K562 (cell line): ENCODE data around the gene BAZ2A. TPM values are rescaled to one million over a fixed set of nuclear protein-coding genes. Genes with fewer than 3 reads are reported as not detected.
A peak's percentile ranks its signal among the peaks of the same experiment; 100 is the strongest.

Experiments
- CBX1 ChIP-seq: sonication (generic); IDR thresholded peaks from 2 replicates; pipeline ENCODE4 v1.6.1; 2016; ENCODE audit warnings: antibody characterized with exemption, low read depth, mild to moderate bottlenecking
- CBX8 ChIP-seq: fragments of 200-600 bp; sonication (generic); IDR thresholded peaks from 2 replicates; pipeline ENCODE4 v1.6.1; 2012; ENCODE audit warnings: borderline replicate concordance, mixed run types, low read depth, mild to moderate bottlenecking, moderate library complexity, mixed read lengths, low read length, control low read depth, inconsistent platforms; ENCODE audit not compliant: poor library complexity, severe bottlenecking; ENCODE audit errors: extremely low read depth
- CREB1 ChIP-seq, 2 experiments: sonication (generic) in 1 of 2; formaldehyde crosslinking in 1 of 2; IDR thresholded peaks; 2 replicates each; pipeline versions ENCODE4 v1.6.1 to v1.8.0; 2012 to 2022; ENCODE audit warnings: inconsistent platforms in 1 of 2, mild to moderate bottlenecking in 1 of 2, missing genetic modification reagents in 1 of 2, moderate library complexity in 1 of 2
- HDAC1 ChIP-seq, 2 experiments: fragments of 450-650 bp; IDR thresholded peaks; 2 replicates each; pipeline ENCODE4 v1.6.1; 2016 to 2017; ENCODE audit warnings: inconsistent platforms in 1 of 2, mild to moderate bottlenecking in 1 of 2, moderate library complexity in 1 of 2
- HINFP ChIP-seq: fragments of 450-650 bp; conservative IDR thresholded peaks from 2 replicates; pipeline ENCODE4 v1.6.1; 2016; ENCODE audit warnings: missing genetic modification characterization, low read depth, mild to moderate bottlenecking, control low read depth, missing compliant biosample characterization
- KLF16 ChIP-seq: IDR thresholded peaks from 2 replicates; pipeline ENCODE4 v1.6.1; 2016; ENCODE audit warnings: antibody characterized with exemption
- MAZ ChIP-seq, 2 experiments: fragments of 450-650 bp in 1 of 2; sonication (generic) in 1 of 2; formaldehyde crosslinking; IDR thresholded peaks in 1 of 2; conservative IDR thresholded peaks in 1 of 2; 2 replicates each; pipeline versions ENCODE4 v1.4.0 to v1.5.0; 2020; ENCODE audit warnings: mild to moderate bottlenecking in 1 of 2, missing genetic modification reagents in 1 of 2
- MEF2A ChIP-seq: IDR thresholded peaks from 2 replicates; pipeline ENCODE4 v1.6.1; 2011; ENCODE audit warnings: low read depth, mild to moderate bottlenecking, low read length, moderate library complexity; ENCODE audit not compliant: control insufficient read depth
- RBM25 ChIP-seq: fragments of 200-400 bp; formaldehyde crosslinking; IDR thresholded peaks from 2 replicates; pipeline ENCODE4 v1.6.1; 2018; ENCODE audit warnings: low read length, low read depth, moderate library complexity; ENCODE audit not compliant: severe bottlenecking
- RBM34 ChIP-seq: fragments of 200-400 bp; formaldehyde crosslinking; IDR thresholded peaks from 2 replicates; pipeline ENCODE4 v1.6.1; 2018; ENCODE audit warnings: low read length, borderline replicate concordance; ENCODE audit not compliant: insufficient read depth
- SMAD1 ChIP-seq: fragments of 150-350 bp; IDR thresholded peaks from 2 replicates; pipeline ENCODE4 v1.6.1; 2014; ENCODE audit warnings: low read length, low read depth; ENCODE audit not compliant: partially characterized antibody
- SRSF3 ChIP-seq: fragments of 200-400 bp; formaldehyde crosslinking; IDR thresholded peaks from 2 replicates; pipeline ENCODE4 v1.6.1; 2016; ENCODE audit warnings: mild to moderate bottlenecking, low read length, moderate library complexity; ENCODE audit not compliant: insufficient read depth
- TEAD4 ChIP-seq, 2 experiments: sonication (generic) in 1 of 2; formaldehyde crosslinking in 1 of 2; IDR thresholded peaks; 2 replicates each; pipeline versions ENCODE4 v1.6.1 to v1.8.0; 2012 to 2022; ENCODE audit warnings: borderline replicate concordance in 1 of 2, inconsistent platforms in 1 of 2, low read length in 1 of 2, mild to moderate bottlenecking in 1 of 2, missing genetic modification reagents in 1 of 2
- U2AF2 ChIP-seq: fragments of 200-400 bp; formaldehyde crosslinking; optimal IDR thresholded peaks from 2 replicates; pipeline ENCODE3; 2017; ENCODE audit warnings: low read depth, mild to moderate bottlenecking, low read length
- ZBTB34 ChIP-seq: fragments of 250-450 bp; sonication (Bioruptor Pico); IDR thresholded peaks from 2 replicates; pipeline ENCODE4 v1.8.0; 2021; ENCODE audit warnings: mild to moderate bottlenecking, moderate library complexity
- ZNF212 ChIP-seq: fragments of 450-650 bp; formaldehyde crosslinking; IDR thresholded peaks from 2 replicates; pipeline ENCODE4 v1.4.0; 2020; ENCODE audit warnings: mild to moderate bottlenecking
- ZNF239 ChIP-seq: fragments of 250-450 bp; sonication (Bioruptor Pico); IDR thresholded peaks from 2 replicates; pipeline ENCODE4 v1.4.0; 2020; ENCODE audit warnings: mild to moderate bottlenecking
- ZNF449 ChIP-seq: fragments of 250-450 bp; sonication (Bioruptor Pico); IDR thresholded peaks from 2 replicates; pipeline ENCODE4 v1.8.0; 2022; ENCODE audit warnings: moderate library complexity, mild to moderate bottlenecking, inconsistent platforms
- polyA plus RNA-seq, 8 experiments: library from polyadenylated mRNA; depleted of rRNA in 4 of 8; stranded (reverse) in 5 of 8; unstranded in 3 of 8; fragments of >200 nt; fragmentation: Nextera tagmentation in 2 of 8; fragmentation: Illumina TruSeq in 1 of 8; extraction: Ambion mirVana in 2 of 8; extraction: Trizol in 1 of 8; gene quantifications; 2 replicates each; pipeline versions ENCODE4 v1.2.1 to v1.2.3, GENCODE V29; 2011 to 2014; ENCODE audit warnings: inconsistent platforms in 1 of 8, missing spikeins in 1 of 8
- total RNA-seq, 7 experiments: library from RNA; depleted of rRNA in 6 of 7; stranded (reverse); fragments of >200 nt in 6 of 7; fragmentation: Illumina TruSeq in 2 of 7; extraction: Trizol in 2 of 7; gene quantifications; 2 replicates each; pipeline versions ENCODE4 v1.2.1 to v1.2.3, GENCODE V29; 2011 to 2021; ENCODE audit warnings: low replicate concordance in 1 of 7

Gene BAZ2A
- total and polyA plus RNA-seq, 9 of the 15 experiments (the other 6 are each of a cell fraction or from before 2014, with no cell fraction given): 4.5 to 86.4 (median 26.2) TPM

GRCh38 chr12:56634837-56635791 is 5.0 kb upstream of the BAZ2A start (continued):
- TF ChIP-seq CBX1: no peak
- no peak for TF ChIP-seq ZBTB34 (CRISPR knock-in tag)
- no peak for TF ChIP-seq U2AF2
- peak; percentile 28; the same call in 1 of the 2 replicates for TF ChIP-seq TEAD4 (IDR thresholded peaks at IDR 0.05; ENCODE audit: low read length)
- TF ChIP-seq TEAD4 (CRISPR knock-in tag; IDR thresholded peaks at IDR 0.05; ENCODE audit: borderline replicate concordance): no peak
- peak; percentile 81 for TF ChIP-seq HINFP
- no peak for TF ChIP-seq CREB1 (IDR thresholded peaks at IDR 0.05)
- TF ChIP-seq CREB1 (CRISPR knock-in tag; IDR thresholded peaks at IDR 0.05): 0 out of 2 replicates have a peak, but pooled peaks have one; percentile 19
- no peak for TF ChIP-seq MEF2A
- TF ChIP-seq KLF16: 0 out of 2 replicates have a peak, but pooled peaks have one; percentile 18
- TF ChIP-seq RBM34: no peak
- no peak for TF ChIP-seq ZNF212 (CRISPR knock-in tag)
- TF ChIP-seq HDAC1 (IDR thresholded peaks at IDR 0.05): peak in 1 of 2 experiments; percentile 27; a peak in 2 of 4 replicates
- TF ChIP-seq SRSF3: no peak
- no peak for TF ChIP-seq ZNF239 (CRISPR knock-in tag)
- TF ChIP-seq RBM25: no peak
- TF ChIP-seq MAZ (CRISPR knock-in tag; conservative IDR thresholded peaks at IDR 0.05 in 1 of 2, IDR thresholded peaks at IDR 0.05 in 1 of 2): peak; percentile 32 to 39; a peak in 2 of 4 replicates
- TF ChIP-seq SMAD1: no peak
- no peak for TF ChIP-seq ZNF449 (CRISPR knock-in tag)
- TF ChIP-seq CBX8: no peak
